OCI-LY3 (cell line): Measurements from ENCODE around the gene GIMAP2.

Source experiments
- CTCF ChIP-seq: fragments of 200-600, 300-600 bp; sonication (generic); IDR thresholded peaks from 2 replicates; pipeline ENCODE4 v1.5.1; 2014; ENCODE audit warnings: antibody characterized with exemption, low read length, low read depth
- EZH2phosphoT487 ChIP-seq: fragments of 200-600 bp; shearing (Covaris generic); IDR thresholded peaks from 2 replicates; pipeline ENCODE4 v1.6.1; 2018; ENCODE audit warnings: antibody characterized with exemption, mixed run types, low read depth

- TF ChIP-seq CTCF (no peak), EZH2phosphoT487 (no peak)
These were observed 34.7 kb downstream of the GIMAP2 start for GRCh38 chr7:150719960-150720891.
